B cell (primary cell): ENCODE results near the gene AMH. TPM values are rescaled to one million over a fixed set of nuclear protein-coding genes. Genes with fewer than 3 reads are reported as not detected.
A peak's percentile ranks its signal among the peaks of the same experiment; 100 is the strongest.

Experiments
- ATAC-seq: fragments of 200-7000 bp; cut with Tn5 transposase; one replicate; pipeline ENCODE4 v1.10.0; 2021; ENCODE audit warnings: low read depth, mild to moderate bottlenecking, moderate number of reproducible peaks, moderate library complexity
- CTCF ChIA-PET: fragments of 350-600 bp; sonication (Branson Sonifier 250); formaldehyde crosslinking; loops from one replicate; lab custom pipeline; 2021; ENCODE audit warnings: antibody characterized with exemption, inconsistent platforms; lab: Charles Lee
- POLR2A ChIA-PET: fragments of 350-600 bp; sonication (Branson Sonifier 250); formaldehyde crosslinking; loops from one replicate; lab custom pipeline; 2021; ENCODE audit warnings: antibody characterized with exemption; lab: Charles Lee
- DNase-seq: peaks from one replicate; pipeline ENCODE4 v3.0.0; 2013
- H2AFZ ChIP-seq: 2 replicates; pipeline ENCODE4 v1.6.1; 2012; ENCODE audit warnings: mild to moderate bottlenecking, low read depth, low read length; ENCODE audit not compliant: insufficient read depth, poor library complexity, severe bottlenecking
- H3K27ac ChIP-seq, 2 donors: 1 replicate in 1 of 2; 2 replicates in 1 of 2; pipeline ENCODE4 v1.5.1; 2012 to 2013; ENCODE audit warnings: low read length in 2 of 2, mild to moderate bottlenecking in 2 of 2, moderate library complexity in 1 of 2
- H3K27me3 ChIP-seq, 4 experiments: fragments of 200-600 bp in 1 of 4; sonication (generic) in 1 of 4; replicated peaks in 1 of 4; 1 replicate in 2 of 4; 2 replicates in 2 of 4; pipeline versions ENCODE4 v1.6.1 to v1.7.0; 2013 to 2016; ENCODE audit warnings: low read length in 3 of 4, mild to moderate bottlenecking in 2 of 4, mixed read lengths in 1 of 4, moderate library complexity in 1 of 4; ENCODE audit not compliant: insufficient read depth in 4 of 4, control insufficient read depth in 3 of 4; ENCODE audit errors: control extremely low read depth in 1 of 4
- H3K36me3 ChIP-seq, 2 experiments: replicated peaks in 1 of 2; 1 replicate in 1 of 2; 2 replicates in 1 of 2; pipeline versions ENCODE4 v1.6.1 to v1.7.1; 2013; ENCODE audit warnings: low read length in 1 of 2; ENCODE audit not compliant: insufficient read depth in 2 of 2, control insufficient read depth in 1 of 2; ENCODE audit errors: control extremely low read depth in 1 of 2, extremely low read depth in 1 of 2
- H3K4me1 ChIP-seq, 2 donors: fragments of 200-600 bp in 1 of 2; sonication (generic) in 1 of 2; 1 replicate in 1 of 2; 2 replicates in 1 of 2; pipeline versions ENCODE4 v1.5.1 to v1.6.1; 2013 to 2017; ENCODE audit warnings: low read length in 2 of 2; ENCODE audit not compliant: control insufficient read depth in 2 of 2, insufficient read depth in 2 of 2
- H3K4me2 ChIP-seq: replicated peaks from 2 replicates; pipeline ENCODE3; 2012; ENCODE audit warnings: mild to moderate bottlenecking, low read depth, low read length; ENCODE audit not compliant: poor library complexity, severe bottlenecking
- H3K4me3 ChIP-seq, 5 experiments: fragments of 200-600 bp in 1 of 5; sonication (generic) in 1 of 5; 1 replicate in 3 of 5; 2 replicates in 2 of 5; pipeline versions ENCODE4 v1.5.1 to v1.7.0; 2011 to 2016; ENCODE audit warnings: low read length in 4 of 5, mild to moderate bottlenecking in 4 of 5, low read depth in 2 of 5, control low read depth in 1 of 5, moderate library complexity in 1 of 5; ENCODE audit not compliant: insufficient read depth in 1 of 5; ENCODE audit errors: control extremely low read depth in 1 of 5, extremely low read depth in 1 of 5
- H3K79me2 ChIP-seq: fragments of 200-600 bp; sonication (generic); one replicate; pipeline ENCODE4 v1.6.0; 2016; ENCODE audit warnings: low read length; ENCODE audit not compliant: control insufficient read depth, insufficient read depth
- H3K9ac ChIP-seq: fragments of 200-600 bp; sonication (generic); 2 replicates; pipeline ENCODE4 v1.6.1; 2017; ENCODE audit warnings: mild to moderate bottlenecking, low read length, moderate library complexity
- H3K9me3 ChIP-seq, 3 donors: one replicate each; pipeline versions ENCODE4 v1.6.1 to v1.7.1; 2013; ENCODE audit warnings: low read length in 2 of 3; ENCODE audit not compliant: control insufficient read depth in 2 of 3, insufficient read depth in 1 of 3; ENCODE audit errors: control extremely low read depth in 1 of 3
- H4K20me1 ChIP-seq: 2 replicates; pipeline ENCODE4 v1.6.0; 2012; ENCODE audit warnings: mild to moderate bottlenecking, low read length; ENCODE audit not compliant: insufficient read depth, control insufficient read depth, poor library complexity, severe bottlenecking
- H3K27ac Mint-ChIP-seq: one replicate; pipeline ENCODE4 v1.8.0; 2021; ENCODE audit warnings: mixed read lengths
- H3K27me3 Mint-ChIP-seq: one replicate; pipeline ENCODE4 v1.8.0; 2021; ENCODE audit warnings: mixed read lengths
- H3K4me1 Mint-ChIP-seq: one replicate; pipeline ENCODE4 v1.8.0; 2021; ENCODE audit warnings: mixed read lengths
- H3K4me3 Mint-ChIP-seq: one replicate; pipeline ENCODE4 v1.8.0; 2021; ENCODE audit warnings: mixed read lengths
- H3K9me3 Mint-ChIP-seq: one replicate; pipeline ENCODE4 v1.8.0; 2022; ENCODE audit warnings: mixed read lengths; ENCODE audit not compliant: insufficient read depth
- EZH2 ChIP-seq: IDR thresholded peaks from 2 replicates; pipeline ENCODE4 v1.6.1; 2012; ENCODE audit warnings: borderline replicate concordance, low read depth, mild to moderate bottlenecking, moderate library complexity, low read length; ENCODE audit not compliant: insufficient read depth, poor library complexity, severe bottlenecking
- WGBS: methylation state at CpG from one replicate; pipeline ENCODE4 v1.1.5; 2013; ENCODE audit warnings: missing lambda C conversion rate; ENCODE audit not compliant: insufficient coverage; 5-methylcytosine and 5-hydroxymethylcytosine counted together
- intact Hi-C: fragments of 100-400 bp; cut with micrococcal nuclease; formaldehyde crosslinking; loops from one replicate; pipeline ENCODE4 v1.10.0; 2022
- polyA plus RNA-seq: library from polyadenylated mRNA; depleted of rRNA; stranded (reverse); fragments of >200 nt; gene quantifications from 2 replicates; pipeline ENCODE4 v1.2.3, GENCODE V29; 2012
- total RNA-seq, 2 donors: library from RNA; stranded (reverse); fragments of 120-200 nt in 1 of 2; gene quantifications; 1 replicate in 1 of 2; 2 replicates in 1 of 2; pipeline versions ENCODE4 v1.2.3 to v1.2.4, GENCODE V29; 2013 to 2022
- TF ChIP-seq, protein P1 (sequence below): fragments of 200-600 bp; IDR thresholded peaks from one replicate; pipeline ENCODE4 v1.8.0; 2022; ENCODE audit warnings: antibody characterized with exemption, mild to moderate bottlenecking

Gene AMH
- total and polyA plus RNA-seq, 2 donors (not counting 1 experiment from before 2014, with no cell fraction given) = 1.5 to 4.5 TPM

GRCh38 chr19:2232286-2233151, 16.6 kb upstream of the AMH start:
- Histone ChIP-seq H3K36me3 (peaks cover 0 to 55% of the 10 kb centered on the region in 2 experiments), H3K4me3 (no peak overlapping the region), H3K27ac (peak overlapping the region in 1 of 2 donors; percentile 26), H2AFZ (no peak overlapping the region), H3K9ac (no peak overlapping the region), H3K9me3 (no peaks in the 10 kb centered on the region), H3K4me1 (peaks cover 14 to 38% of the 10 kb centered on the region in 2 donors), H3K79me2 (peaks cover 72% of the 10 kb centered on the region), H4K20me1 (peaks cover 78% of the 10 kb centered on the region), H3K4me2 (no peak overlapping the region), H3K27me3 (no peaks in the 10 kb centered on the region)
- WGBS = 95% methylated on average over 26 of the region's 30 CpGs
- CTCF ChIA-PET = no interaction called here
- Mint-ChIP-seq H3K27me3 (no peaks in the 10 kb centered on the region), H3K9me3 (no peaks in the 10 kb centered on the region), H3K27ac (peak overlapping the region; percentile 63), H3K4me1 (peaks cover 32% of the 10 kb centered on the region), H3K4me3 (no peak overlapping the region)
- no peak for ATAC-seq
- no peak for DNase-seq
- POLR2A ChIA-PET = interaction anchor here (0.6 kb wide), 1 partner anchor 32 kb away, joined by 8 read pairs; no protein-coding TSS in a partner anchor
- intact Hi-C loops = no loop called here
- TF ChIP-seq, protein P1, sequence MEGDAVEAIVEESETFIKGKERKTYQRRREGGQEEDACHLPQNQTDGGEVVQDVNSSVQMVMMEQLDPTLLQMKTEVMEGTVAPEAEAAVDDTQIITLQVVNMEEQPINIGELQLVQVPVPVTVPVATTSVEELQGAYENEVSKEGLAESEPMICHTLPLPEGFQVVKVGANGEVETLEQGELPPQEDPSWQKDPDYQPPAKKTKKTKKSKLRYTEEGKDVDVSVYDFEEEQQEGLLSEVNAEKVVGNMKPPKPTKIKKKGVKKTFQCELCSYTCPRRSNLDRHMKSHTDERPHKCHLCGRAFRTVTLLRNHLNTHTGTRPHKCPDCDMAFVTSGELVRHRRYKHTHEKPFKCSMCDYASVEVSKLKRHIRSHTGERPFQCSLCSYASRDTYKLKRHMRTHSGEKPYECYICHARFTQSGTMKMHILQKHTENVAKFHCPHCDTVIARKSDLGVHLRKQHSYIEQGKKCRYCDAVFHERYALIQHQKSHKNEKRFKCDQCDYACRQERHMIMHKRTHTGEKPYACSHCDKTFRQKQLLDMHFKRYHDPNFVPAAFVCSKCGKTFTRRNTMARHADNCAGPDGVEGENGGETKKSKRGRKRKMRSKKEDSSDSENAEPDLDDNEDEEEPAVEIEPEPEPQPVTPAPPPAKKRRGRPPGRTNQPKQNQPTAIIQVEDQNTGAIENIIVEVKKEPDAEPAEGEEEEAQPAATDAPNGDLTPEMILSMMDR = no peak
- TF ChIP-seq EZH2 = no peak
